Skeletal muscle cell (primary cell): Measurements from ENCODE around the gene NEDD8.
A peak's percentile ranks its signal among the peaks of the same experiment; 100 is the strongest.
"Not testable (repeated sequence)": the region's sequence is repeated elsewhere in the genome, so short reads cannot be mapped to it uniquely, and the experiment has no call there.

Source experiments
- DNase-seq: peaks from one replicate; pipeline ENCODE4 v3.0.0-alpha.2; 2010; ENCODE audit warnings: low read depth
- H3K4me3 ChIP-seq: 2 replicates; pipeline ENCODE4 v1.5.1; 2011; ENCODE audit warnings: low read depth, mild to moderate bottlenecking, control low read depth, low read length, moderate library complexity

The NEDD8 gene

GRCh38 chr14:24252289-24253124 lies 20.3 kb upstream of the NEDD8 start:
- no peak overlapping the region for H3K4me3 ChIP-seq
- DNase-seq: no peak

- no peak for DNase-seq
- H3K4me3 ChIP-seq: no peak overlapping the region
Observed at GRCh38 chr14:24251880-24252288, 19.7 kb upstream of the NEDD8 start.

DNA sequence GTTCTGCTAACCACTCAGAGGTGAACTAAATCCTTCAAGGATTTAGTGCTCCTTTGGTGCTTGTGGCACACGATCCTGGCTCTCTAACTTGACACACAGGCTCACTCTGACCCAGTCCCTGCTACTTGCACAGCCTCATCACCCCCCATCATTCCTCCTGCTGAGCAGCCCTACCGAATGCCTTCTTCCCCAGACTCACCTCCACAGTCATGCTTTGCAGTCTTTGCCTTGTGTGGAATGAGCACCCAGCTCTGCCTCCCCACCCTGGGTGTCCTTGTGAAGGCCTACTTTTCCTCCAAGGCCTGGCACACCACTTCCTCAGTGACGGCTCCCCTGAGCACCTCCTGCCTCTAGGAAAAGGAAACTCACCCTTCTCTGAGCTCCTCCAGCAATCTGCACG lies 18.2 kb upstream of the NEDD8 start:
- no peak overlapping the region for H3K4me3 ChIP-seq
- DNase-seq: no peak

GRCh38 chr14:24249230-24250021 lies 17.3 kb upstream of the NEDD8 start:
- no peak overlapping the region for H3K4me3 ChIP-seq
- DNase-seq: no peak

- DNase-seq: no peak
- H3K4me3 ChIP-seq: no peak overlapping the region
Observed at GRCh38 chr14:24247422-24247821, 15.3 kb upstream of the NEDD8 start.

DNA sequence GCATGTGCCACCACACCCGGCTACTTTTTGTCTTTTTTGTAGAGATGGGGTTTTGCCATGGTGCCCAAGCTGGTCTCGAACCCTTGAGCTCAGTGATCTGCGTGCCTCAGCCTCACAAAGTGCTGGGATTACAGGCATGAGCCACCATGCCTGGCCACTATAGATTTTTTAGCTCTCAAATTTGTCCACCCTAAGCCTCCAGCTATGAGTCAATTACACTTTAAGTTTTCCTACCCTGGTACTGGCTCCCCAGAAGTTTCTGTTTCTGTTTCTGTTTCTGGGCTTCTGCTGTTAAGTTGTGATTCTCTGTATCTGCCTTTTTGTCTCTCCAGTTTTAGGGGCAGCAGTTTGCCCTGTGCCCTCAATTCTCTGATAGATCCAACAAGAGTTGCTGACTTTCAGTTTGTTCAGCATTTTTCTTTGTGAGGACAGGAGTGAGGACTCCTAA lies 14.6 kb upstream of the NEDD8 start:
- DNase-seq: no peak
- H3K4me3 ChIP-seq: no peak overlapping the region

- DNase-seq, H3K4me3 ChIP-seq: not testable (repeated sequence)
Observed at GRCh38 chr14:24245350-24245749, 13.2 kb upstream of the NEDD8 start.

DNA sequence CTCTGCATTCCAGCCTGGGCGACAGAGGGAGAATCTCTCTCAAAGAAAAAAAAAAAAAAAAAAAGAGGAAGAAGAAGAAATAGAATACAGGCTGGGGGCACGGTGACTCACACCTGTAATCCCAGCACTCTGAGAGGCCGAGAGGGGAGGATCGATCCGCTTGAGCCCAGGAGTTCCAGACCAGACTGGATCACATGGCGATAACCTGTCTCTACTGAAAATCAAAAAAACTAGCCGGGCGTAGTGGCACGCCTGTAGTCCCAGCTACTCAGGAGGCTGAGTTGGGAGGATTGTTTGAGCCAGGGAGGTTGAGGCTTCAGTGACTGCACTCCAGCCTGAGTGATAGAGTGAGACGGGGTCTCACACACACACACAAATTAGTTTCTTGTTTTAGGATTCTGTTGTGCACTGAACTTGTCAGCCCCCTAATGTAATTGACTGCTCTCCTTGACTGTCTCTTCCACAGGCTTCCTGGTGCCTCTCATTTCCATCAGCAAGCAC lies 11.2 kb upstream of the NEDD8 start:
- H3K4me3 ChIP-seq: peak overlapping the region; percentile 90
- no peak for DNase-seq

DNA sequence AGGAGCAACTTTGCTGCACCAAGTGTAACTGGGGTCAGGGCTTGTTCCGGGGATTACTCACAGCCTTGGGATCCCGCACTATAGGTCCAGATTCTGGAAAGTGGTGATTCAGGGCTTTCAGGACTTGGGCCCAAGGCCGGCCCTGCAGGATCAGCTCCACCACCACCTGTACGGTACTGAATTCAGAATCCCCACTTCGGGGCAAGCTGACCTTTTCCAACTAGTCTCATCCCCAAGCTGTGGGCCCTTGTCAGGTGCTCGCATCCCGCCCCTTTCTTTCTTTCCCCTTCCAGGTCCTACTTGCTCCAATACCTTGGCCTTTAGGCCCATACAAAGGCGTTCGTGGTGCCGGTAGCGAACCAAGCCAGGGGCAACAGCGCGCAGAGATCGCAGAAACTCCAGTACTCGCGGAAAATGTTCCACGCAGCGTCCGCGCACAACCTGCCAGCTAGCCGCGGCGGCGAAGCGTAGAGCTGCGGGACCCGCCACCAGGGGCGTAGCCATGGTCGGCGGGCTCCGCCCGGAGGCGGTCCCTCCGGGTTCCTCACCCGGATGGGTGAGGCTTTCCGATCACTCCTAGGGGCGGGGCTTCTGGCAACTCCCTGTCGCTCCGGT lies 9.8 kb upstream of the NEDD8 start:
- peak; percentile 68 for DNase-seq
- H3K4me3 ChIP-seq: peak overlapping the region; percentile 90

DNA sequence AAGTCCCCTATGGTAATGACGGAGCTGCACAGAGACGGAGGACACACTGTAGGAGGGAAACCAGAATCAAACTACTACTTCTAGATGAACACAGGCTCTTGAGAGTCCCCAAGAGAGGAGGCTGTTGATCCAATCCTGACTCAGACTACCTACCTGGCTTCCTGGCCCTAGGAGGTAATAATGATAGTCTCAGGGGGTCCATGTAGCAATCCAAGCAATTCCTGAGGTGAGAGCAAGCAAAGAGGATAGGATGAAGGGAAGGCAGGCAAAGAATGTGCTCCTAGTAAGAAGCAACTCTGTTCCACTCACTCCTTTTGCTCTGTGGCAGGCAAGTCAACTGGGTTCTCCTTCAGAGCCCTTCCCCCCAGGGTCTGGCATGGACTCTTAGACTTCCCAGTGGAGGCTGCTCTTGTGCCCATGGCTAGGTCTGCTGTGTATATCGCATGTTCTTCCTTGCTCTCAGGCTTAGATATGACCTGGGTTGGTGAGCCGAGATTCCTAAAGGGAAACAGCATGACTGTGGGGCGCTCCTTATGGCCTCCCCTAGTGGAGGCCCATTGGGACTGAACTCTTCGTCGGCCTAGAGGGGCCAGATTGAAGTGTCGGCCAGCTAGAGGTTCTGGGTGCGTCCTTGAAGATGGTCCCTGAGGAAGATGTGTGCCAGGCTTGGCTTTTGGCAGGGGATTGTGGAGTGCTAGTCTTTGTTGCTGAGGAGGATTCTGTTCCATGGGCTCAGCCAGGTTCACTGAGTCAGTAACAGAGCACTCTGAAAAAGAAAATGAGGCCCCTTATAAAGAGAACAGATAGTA lies 8.1 kb upstream of the NEDD8 start:
- no peak for DNase-seq
- no peak overlapping the region for H3K4me3 ChIP-seq

DNA sequence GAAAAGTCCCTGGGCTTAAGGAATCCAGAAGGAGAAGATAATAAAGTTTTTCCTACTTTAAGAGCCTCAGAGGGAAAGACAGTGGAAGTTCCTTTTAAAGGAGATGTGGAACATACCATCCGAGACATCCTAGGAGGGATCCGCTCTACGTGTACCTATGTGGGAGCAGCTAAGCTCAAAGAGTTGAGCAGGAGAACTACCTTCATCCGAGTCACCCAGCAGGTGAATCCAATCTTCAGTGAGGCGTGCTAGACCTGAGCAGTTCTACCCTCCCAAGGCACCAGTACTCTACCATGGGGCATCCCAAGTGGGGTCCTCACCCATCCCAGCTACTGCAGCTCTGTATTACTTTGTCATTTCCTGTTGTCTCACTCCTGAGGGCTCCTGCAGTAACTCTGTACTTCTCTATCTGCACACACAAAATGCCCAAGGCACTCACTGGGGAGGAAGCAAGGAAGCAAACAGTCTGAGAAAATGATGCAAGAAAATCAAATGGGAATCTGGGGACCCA lies 6.4 kb upstream of the NEDD8 start:
- no peak overlapping the region for H3K4me3 ChIP-seq
- no peak for DNase-seq

DNA sequence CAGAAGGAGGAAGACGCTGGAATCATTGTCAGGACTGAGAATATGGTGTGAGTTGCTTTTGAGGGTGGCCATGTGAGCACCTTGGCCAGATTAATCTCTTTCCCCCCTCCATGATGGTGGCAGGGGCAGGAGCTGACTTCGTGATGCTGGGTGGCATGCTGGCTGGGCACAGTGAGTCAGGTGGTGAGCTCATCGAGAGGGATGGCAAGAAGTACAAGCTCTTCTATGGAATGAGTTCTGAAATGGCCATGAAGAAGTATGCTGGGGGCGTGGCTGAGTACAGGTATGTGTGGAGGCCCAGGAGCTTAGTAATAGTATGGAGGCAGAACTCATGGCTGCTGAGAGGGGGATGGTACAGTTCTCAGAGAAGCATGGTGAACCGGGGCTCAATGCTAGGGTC lies 6.0 kb upstream of the NEDD8 start:
- H3K4me3 ChIP-seq: no peak overlapping the region
- DNase-seq: no peak

- no peak for DNase-seq
- H3K4me3 ChIP-seq: no peak overlapping the region
Observed at GRCh38 chr14:24237463-24237955, 5.3 kb upstream of the NEDD8 start.

DNA sequence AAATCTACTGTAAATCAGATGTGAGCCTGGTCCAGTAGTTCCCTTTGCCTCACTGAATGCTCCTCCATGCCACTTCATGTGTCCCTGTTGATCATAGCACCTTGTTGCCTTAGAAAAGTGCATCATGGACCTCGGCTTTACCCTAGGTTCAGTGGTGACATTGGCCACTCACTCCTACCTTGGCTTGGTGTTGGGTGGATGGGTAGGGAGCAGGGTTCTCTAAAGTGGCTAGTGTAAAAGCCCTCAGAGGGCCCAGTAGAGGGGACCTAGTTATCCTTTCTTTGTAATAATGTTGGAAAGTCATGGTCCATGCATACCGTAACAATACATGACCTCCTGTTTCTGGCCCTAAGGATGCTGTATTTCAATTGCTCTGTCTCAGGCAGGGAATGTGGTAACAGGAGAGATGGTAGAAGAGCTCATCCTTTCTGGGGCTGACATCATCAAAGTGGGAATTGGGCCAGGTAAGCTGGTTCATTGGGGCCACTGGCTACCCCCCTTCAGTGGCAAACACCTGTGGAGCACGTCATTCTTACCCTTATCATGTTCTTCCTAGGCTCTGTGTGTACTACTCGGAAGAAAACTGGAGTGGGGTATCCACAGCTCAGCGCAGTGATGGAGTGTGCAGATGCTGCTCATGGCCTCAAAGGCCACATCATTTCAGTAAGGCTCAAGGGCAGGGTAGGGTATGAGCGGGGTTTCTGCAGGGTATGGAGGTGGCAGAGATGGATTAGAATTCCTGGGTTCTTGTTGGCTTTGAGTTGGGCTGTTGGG lies 4.7 kb upstream of the NEDD8 start:
- DNase-seq: no peak
- H3K4me3 ChIP-seq: no peak overlapping the region

DNA sequence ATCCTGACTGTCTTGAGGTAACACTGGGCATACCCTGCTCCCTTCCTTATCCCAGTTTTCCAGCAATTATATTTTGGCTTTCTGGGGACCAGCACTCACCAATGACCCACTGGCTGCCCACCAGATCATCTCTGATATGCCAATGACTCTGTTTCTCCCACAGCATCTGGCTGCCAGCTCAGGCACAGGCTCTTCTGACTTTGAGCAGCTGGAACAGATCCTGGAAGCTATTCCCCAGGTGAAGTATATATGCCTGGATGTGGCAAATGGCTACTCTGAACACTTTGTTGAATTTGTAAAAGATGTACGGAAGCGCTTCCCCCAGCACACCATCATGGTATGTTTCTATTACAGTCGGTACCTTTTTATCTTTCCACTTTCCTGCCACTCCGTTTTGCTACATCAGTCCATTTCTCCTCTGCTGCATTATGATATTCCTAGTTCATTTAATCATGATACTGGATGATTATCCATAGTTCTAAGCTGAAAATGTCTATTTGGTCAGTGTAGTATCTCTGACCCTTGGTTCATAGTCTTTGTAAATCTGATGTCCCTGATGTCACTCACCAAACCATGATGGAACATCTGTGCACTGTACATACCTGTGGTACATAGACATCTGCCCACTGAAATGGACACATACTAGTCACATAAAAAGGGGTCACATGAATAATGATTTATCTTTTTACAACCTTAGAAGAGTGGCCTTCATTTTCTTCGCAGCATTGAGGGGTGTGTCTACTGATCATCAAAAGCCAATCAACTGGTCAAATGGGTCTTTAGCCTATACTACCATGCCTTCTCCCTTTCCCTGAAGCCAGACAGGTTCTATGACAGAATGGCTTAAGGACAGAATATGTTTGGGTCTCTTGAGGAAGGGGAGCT lies 3.9 kb upstream of the NEDD8 start:
- H3K4me3 ChIP-seq: no peak overlapping the region
- no peak for DNase-seq

GRCh38 chr14:24234095-24235005 lies 2.2 kb upstream of the NEDD8 start:
- H3K4me3 ChIP-seq: no peak overlapping the region
- no peak for DNase-seq
